ENCODE results near the gene LIN7B. TPM values are rescaled to one million over a fixed set of nuclear protein-coding genes. Genes with fewer than 3 reads are reported as not detected.

Gene LIN7B
- total RNA-seq, 1 experiment from 2014 or later: 4.2 TPM

- Histone ChIP-seq H3K79me1 (ENCODE audit: insufficient read depth, low read depth, low read length, poor library complexity, severe bottlenecking) (no peaks in the 10 kb centered on the region), H3K9ac (ENCODE audit: extremely low read depth, insufficient read length, low read length) (no peak overlapping the region), H3K9me3 (ENCODE audit: control insufficient read depth, low read depth, low read length) (no peaks in the 10 kb centered on the region), H4K8ac (replicated peaks; ENCODE audit: insufficient read length, low read depth, low read length) (no peak overlapping the region), H3K4ac (ENCODE audit: low read depth, low read length) (no peak overlapping the region), H3K27ac (ENCODE audit: insufficient read length, low read depth, low read length) (no peak overlapping the region), H3K4me2 (ENCODE audit: insufficient read depth, insufficient read length, low read length) (no peak overlapping the region), H2BK20ac (ENCODE audit: low read depth, low read length, poor library complexity, severe bottlenecking) (no peak overlapping the region), H2BK12ac (ENCODE audit: insufficient read length, low read depth, low read length) (no peak overlapping the region), H3K56ac (ENCODE audit: insufficient read length, low read depth, low read length) (no peak overlapping the region), H2BK120ac (ENCODE audit: low read depth, low read length, poor library complexity, severe bottlenecking) (no peak overlapping the region), H3K4me1 (ENCODE audit: insufficient read depth, low read length) (no peaks in the 10 kb centered on the region), H3K18ac (ENCODE audit: insufficient read length, low read depth, low read length) (no peak overlapping the region), H3K23me2 (ENCODE audit: insufficient read length, low read depth, low read length, poor library complexity, severe bottlenecking) (no peaks in the 10 kb centered on the region), H2AK5ac (ENCODE audit: insufficient read length, low read length) (no peak overlapping the region), H4K5ac (ENCODE audit: insufficient read length, low read depth, low read length) (no peak overlapping the region), H2BK15ac (ENCODE audit: low read depth, low read length) (no peak overlapping the region), H2AFZ (ENCODE audit: low read length) (no peak overlapping the region), H4K91ac (ENCODE audit: insufficient read length, low read depth, low read length) (no peak overlapping the region), H2BK5ac (ENCODE audit: insufficient read length, low read length) (no peak overlapping the region), H3K79me2 (ENCODE audit: insufficient read depth, low read length) (no peaks in the 10 kb centered on the region), H4K20me1 (ENCODE audit: control insufficient read depth, insufficient read depth, insufficient read length) (no peaks in the 10 kb centered on the region), H3K23ac (ENCODE audit: insufficient read length, low read depth, low read length) (no peak overlapping the region), H3K27me3 (ENCODE audit: insufficient read depth, low read length) (no peaks in the 10 kb centered on the region), H3T11ph (ENCODE audit: low read length) (no peak overlapping the region), H3K14ac (ENCODE audit: insufficient read depth, low read length) (no peak overlapping the region)
- Mint-ChIP-seq H3K27ac (peak overlapping the region in 1 of 3 experiments; percentile 69; a peak in 1 of 7 replicates), H3K36me3 (ENCODE audit: insufficient read depth in 1 of 3, low read depth in 3 of 3) (peaks cover 49 to 84% (median 84%) of the 10 kb centered on the region in 3 experiments), H3K9me3 (no peaks in the 10 kb centered on the region), H3K4me3 (no peak overlapping the region), H3K27me3 (ENCODE audit: low read depth) (no peaks in the 10 kb centered on the region; the same call in 1 of the 2 replicates), H3K4me1 (peaks cover 4 to 14% of the 10 kb centered on the region in 2 experiments; a peak in 2 of 4 replicates)
- no CpG with 5 or more reads among the region's 12 CpGs for WGBS (ENCODE audit: extremely low coverage, insufficient read length, low lambda C conversion rate)
- DNase-seq: no peak
- no peak for TF ChIP-seq CTCF (conservative IDR thresholded peaks at IDR 0.05)
Observed at GRCh38 chr19:49101160-49101559, 13.0 kb upstream of the LIN7B start.

Data from H9 (cell line).